Stomach (tissue), 4 donors: ENCODE measurements around the gene DIS3L2.

ENCODE experiments used
- CTCF ChIP-seq, 7 experiments: fragments of 450-650 bp in 4 of 7; fragments of 200-600 bp in 3 of 7; sonication (generic) in 3 of 7; IDR thresholded peaks; one replicate each; pipeline ENCODE4 v1.5.1; 2016 to 2019; ENCODE audit warnings: antibody characterized with exemption in 7 of 7, control low read depth in 2 of 7, mild to moderate bottlenecking in 1 of 7
- EP300 ChIP-seq: sonication (generic); formaldehyde crosslinking; IDR thresholded peaks from one replicate; pipeline ENCODE4 v1.6.1; 2017; ENCODE audit warnings: antibody characterized with exemption
- POLR2A ChIP-seq, 4 donors: fragments of 450-650 bp; IDR thresholded peaks; one replicate each; pipeline ENCODE4 v1.6.1; 2016; ENCODE audit warnings: antibody characterized with exemption in 4 of 4, control low read depth in 2 of 4, mild to moderate bottlenecking in 1 of 4, moderate library complexity in 1 of 4
- POLR2AphosphoS5 ChIP-seq, 3 donors: sonication (generic); formaldehyde crosslinking; IDR thresholded peaks; one replicate each; pipeline ENCODE4 v1.6.1; 2016; ENCODE audit warnings: antibody characterized with exemption in 3 of 3

DNA sequence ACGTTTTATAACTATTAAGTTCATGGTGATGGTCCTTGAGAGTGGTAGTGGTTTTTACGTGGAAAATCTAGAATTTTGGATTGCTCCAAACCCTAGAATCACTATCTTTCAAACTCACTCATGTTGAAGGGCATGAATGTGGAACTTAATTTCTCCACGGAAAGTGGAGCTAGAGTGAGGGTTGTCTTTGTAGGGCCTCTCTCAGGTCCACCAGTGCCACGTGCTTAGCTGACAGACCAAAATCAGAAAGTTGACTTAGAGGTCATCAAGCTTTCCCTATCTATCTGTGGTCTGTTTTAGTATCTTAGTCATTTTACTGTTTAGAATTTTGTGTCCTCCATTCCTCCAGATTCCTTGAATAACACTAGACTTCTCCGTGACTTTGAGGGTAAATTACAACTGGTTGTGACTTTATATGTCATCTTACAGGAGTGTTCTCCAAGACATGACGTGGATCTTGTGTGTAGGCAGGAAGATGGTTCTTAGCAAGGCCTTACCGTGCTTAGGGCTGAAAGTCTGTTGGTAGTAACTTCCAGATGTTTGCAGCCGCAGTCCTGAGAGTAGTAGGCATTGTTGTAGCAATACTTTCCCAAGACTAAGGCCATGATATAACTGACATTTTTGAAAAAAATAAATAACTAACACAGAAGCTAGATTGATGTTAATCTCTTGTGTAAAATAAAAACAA is 26.8 kb downstream of the DIS3L2 start:
- TF ChIP-seq EP300 (no peak), CTCF (IDR thresholded peaks at IDR 0.05) (no peak), POLR2A (IDR thresholded peaks at IDR 0.05) (no peak), POLR2AphosphoS5 (IDR thresholded peaks at IDR 0.05) (no peak)
